ENCODE results near the gene PBX2. TPM values are rescaled to one million over a fixed set of nuclear protein-coding genes. Genes with fewer than 3 reads are reported as not detected.
"Not testable (repeated sequence)": the region's sequence is repeated elsewhere in the genome, so short reads cannot be mapped to it uniquely, and the experiment has no call there.

The PBX2 gene
- total and polyA plus RNA-seq, 2 donors, result 28.1 to 76.9 TPM

DNA sequence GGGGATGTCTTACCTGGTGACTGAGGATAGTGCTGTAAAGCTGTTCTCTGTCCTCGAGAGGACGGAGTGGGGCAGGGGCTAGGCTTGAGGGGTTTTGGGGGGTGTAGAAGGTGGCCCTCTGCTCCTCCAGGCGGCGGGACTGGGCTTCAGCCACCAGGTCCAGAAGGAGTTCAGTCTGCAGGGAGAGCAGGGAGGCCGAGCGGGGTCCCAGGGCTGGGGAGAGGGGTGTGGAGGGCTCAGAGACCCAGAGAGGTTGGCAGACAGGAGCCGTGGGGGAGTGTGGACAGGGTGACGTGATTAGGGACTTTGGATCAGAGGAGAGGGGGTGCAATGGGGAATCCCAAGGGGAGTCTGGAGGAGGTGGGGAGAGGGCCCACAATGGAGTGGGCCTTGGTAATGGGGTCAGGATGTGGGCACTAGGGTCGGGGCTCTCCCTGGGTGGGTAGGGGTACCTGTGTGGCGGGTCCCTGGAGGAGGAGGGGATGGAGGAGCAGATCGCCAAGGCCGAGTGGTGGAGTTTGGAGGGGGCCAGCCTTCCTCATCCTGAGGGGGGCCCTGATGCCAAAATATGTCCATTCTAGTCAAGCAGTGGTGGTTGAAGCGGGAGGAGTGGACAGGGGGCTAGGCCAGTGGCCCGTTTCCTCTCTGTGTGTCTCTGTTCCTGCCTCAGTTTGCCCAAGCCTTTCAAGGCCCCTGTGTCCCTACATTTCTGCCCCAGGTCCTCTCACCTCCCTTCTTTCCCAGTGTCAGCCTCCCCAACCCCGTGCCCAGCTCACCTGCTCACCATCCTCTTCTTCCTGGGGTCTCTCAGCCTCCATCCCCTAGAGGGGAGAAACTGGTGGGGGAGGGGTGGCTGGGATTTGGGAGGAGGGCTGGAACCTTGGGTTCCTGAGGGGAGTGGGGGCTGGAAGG lies 1.9 kb upstream of the PBX2 start:
- H3K9me3 ChIP-seq (ENCODE audit: control insufficient read depth in 2 of 2, insufficient read depth in 1 of 2, low read length in 1 of 2), result peaks cover 0 to 13% of the 10 kb centered on the region in 2 donors
- H3K27me3 ChIP-seq (ENCODE audit: control insufficient read depth in 2 of 2, insufficient read depth in 1 of 2, low read length in 1 of 2), result no peaks in the 10 kb centered on the region
- H3K4me3 ChIP-seq (ENCODE audit: low read length in 2 of 2), result peak overlapping the region; percentile 92 to 97
- no peak for DNase-seq (ENCODE audit: low read depth in 6 of 9, low spot score in 9 of 9)
- 49% methylated on average over 15 of the region's 15 CpGs for WGBS
- H3K4me1 ChIP-seq (ENCODE audit: control insufficient read depth in 2 of 2, insufficient read depth in 2 of 2, low read length in 2 of 2), result peaks cover 47 to 85% of the 10 kb centered on the region in 2 donors
- H3K27ac ChIP-seq (ENCODE audit: low read depth in 1 of 2, low read length in 1 of 2), result peak overlapping the region; percentile 93 to 94
- H3K36me3 ChIP-seq (ENCODE audit: control insufficient read depth in 2 of 2, insufficient read depth in 2 of 2, low read length in 1 of 2), result peaks cover 25 to 29% of the 10 kb centered on the region in 2 donors

DNA sequence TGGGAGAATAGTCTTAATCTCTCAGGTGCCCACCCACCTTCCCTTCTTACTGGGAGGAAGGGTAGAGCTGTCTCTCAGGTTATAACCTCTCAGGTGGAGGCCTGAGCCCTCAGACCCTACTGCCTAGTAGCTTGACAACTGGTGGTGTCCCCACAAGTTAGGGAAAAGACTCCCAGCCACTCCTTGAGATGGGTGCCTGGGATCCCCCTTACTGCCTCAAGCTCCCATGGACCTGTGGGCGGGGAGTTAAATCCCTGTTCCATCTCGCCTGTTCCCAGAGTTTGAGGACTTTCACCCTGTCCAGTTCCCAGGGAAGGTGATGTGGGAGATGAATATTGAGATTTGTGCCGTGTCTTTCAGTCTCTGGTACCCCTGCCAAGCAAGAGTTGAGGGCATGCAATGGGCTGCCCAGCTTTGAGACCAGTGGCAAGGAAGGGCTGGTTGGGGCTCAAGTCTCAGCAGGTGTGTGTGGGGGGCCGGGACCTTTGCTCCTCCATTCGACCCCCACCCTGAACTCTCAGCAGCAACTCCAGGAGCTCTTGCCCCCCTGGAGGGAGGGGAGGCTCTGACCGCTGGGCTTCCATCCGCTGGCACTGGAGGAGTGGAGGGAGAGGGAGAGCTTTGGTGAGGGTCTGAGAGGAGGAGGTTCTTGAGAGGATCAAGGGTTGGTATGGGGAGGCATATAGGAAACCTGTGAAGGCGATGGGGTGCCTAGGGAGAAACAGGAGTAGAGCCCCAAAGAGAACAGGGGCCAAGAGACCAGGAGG lies 1.1 kb upstream of the PBX2 start:
- Histone ChIP-seq H3K27me3 (ENCODE audit: control insufficient read depth in 2 of 2, insufficient read depth in 1 of 2, low read length in 1 of 2) (no peaks in the 10 kb centered on the region), H3K4me3 (ENCODE audit: low read length in 2 of 2) (peak overlapping the region; percentile 92 to 97), H3K36me3 (ENCODE audit: control insufficient read depth in 2 of 2, insufficient read depth in 2 of 2, low read length in 1 of 2) (peaks cover 33 to 37% of the 10 kb centered on the region in 2 donors), H3K4me1 (ENCODE audit: control insufficient read depth in 2 of 2, insufficient read depth in 2 of 2, low read length in 2 of 2) (peaks cover 44 to 83% of the 10 kb centered on the region in 2 donors), H3K27ac (ENCODE audit: low read depth in 1 of 2, low read length in 1 of 2) (peak overlapping the region; percentile 93 to 94), H3K9me3 (ENCODE audit: control insufficient read depth in 2 of 2, insufficient read depth in 1 of 2, low read length in 1 of 2) (peaks cover 0 to 8% of the 10 kb centered on the region in 2 donors)
- peak in 1 of 9 donors; percentile 31 for DNase-seq (ENCODE audit: low read depth in 6 of 9, low spot score in 9 of 9)
- 87% methylated on average over 8 of the region's 8 CpGs for WGBS

DNA sequence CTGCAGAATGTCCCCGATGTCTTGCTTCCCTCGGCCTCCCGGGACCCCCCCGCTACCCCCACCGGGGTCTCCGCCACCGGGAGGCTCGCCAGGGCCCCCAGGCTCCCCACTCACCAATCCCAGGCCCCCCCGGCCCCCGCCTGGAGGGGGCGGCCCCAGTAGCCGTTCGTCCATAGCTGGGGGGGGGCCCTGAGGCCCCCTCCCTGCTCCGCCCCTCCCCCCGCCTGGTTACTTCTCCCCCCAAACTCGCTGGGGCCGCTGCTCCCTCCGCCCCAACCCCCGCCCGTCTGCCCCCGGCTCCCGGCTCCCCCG lies 304 bp downstream of the PBX2 start:
- H3K9me3 ChIP-seq (ENCODE audit: control insufficient read depth in 2 of 2, insufficient read depth in 1 of 2, low read length in 1 of 2), result peaks cover 0 to 8% of the 10 kb centered on the region in 2 donors
- peak overlapping the region; percentile 92 to 97 for H3K4me3 ChIP-seq (ENCODE audit: low read length in 2 of 2)
- peaks cover 33 to 44% of the 10 kb centered on the region in 2 donors for H3K36me3 ChIP-seq (ENCODE audit: control insufficient read depth in 2 of 2, insufficient read depth in 2 of 2, low read length in 1 of 2)
- H3K27ac ChIP-seq (ENCODE audit: low read depth in 1 of 2, low read length in 1 of 2), result peak overlapping the region; percentile 85 to 89
- no peaks in the 10 kb centered on the region for H3K27me3 ChIP-seq (ENCODE audit: control insufficient read depth in 2 of 2, insufficient read depth in 1 of 2, low read length in 1 of 2)
- no peak for DNase-seq (ENCODE audit: low read depth in 6 of 9, low spot score in 9 of 9)
- WGBS, result 13% methylated on average over 23 of the region's 23 CpGs
- H3K4me1 ChIP-seq (ENCODE audit: control insufficient read depth in 2 of 2, insufficient read depth in 2 of 2, low read length in 2 of 2), result peaks cover 41 to 77% of the 10 kb centered on the region in 2 donors

DNA sequence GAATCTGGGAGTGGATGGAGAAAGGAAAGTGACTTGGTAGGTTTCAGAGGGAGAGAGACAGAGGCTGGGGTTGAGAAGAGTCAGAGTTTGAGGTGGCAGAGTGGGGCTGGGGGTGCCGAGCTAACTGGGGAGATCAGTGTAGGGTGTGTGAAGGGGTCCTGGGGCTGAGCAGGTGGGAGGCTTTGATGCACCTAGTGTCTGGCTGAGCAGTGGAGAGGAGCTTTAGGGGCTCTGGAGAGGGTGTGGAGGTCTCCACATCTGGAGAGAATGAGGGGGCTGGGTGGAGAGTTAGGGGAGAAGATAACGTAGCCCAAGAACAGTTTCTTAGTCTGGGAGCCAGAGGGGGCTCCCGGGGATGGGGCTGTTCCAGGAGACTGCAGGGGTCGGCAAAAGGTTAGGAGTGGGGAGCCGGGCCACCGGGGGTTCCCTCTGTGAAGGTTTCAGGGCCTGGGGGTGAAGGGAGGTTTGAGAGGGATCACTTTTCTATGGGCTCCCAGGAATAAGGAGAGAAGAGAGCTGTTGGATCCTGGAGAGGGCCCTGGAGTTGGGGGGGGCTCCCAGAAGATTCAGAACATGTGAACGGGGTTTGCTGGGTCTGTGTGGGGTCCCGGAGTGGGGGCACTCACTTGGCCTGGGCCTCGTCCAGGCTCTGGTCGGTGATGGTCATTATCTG lies 797 bp downstream of the PBX2 start:
- H3K4me1 ChIP-seq (ENCODE audit: control insufficient read depth in 2 of 2, insufficient read depth in 2 of 2, low read length in 2 of 2), result peaks cover 36 to 72% of the 10 kb centered on the region in 2 donors
- H3K4me3 ChIP-seq (ENCODE audit: low read length in 2 of 2), result peak overlapping the region; percentile 92 to 97
- H3K27me3 ChIP-seq (ENCODE audit: control insufficient read depth in 2 of 2, insufficient read depth in 1 of 2, low read length in 1 of 2), result no peaks in the 10 kb centered on the region
- 2% methylated on average over 10 of the region's 10 CpGs for WGBS
- peaks cover 36 to 47% of the 10 kb centered on the region in 2 donors for H3K36me3 ChIP-seq (ENCODE audit: control insufficient read depth in 2 of 2, insufficient read depth in 2 of 2, low read length in 1 of 2)
- peak overlapping the region; percentile 85 to 89 for H3K27ac ChIP-seq (ENCODE audit: low read depth in 1 of 2, low read length in 1 of 2)
- peaks cover 0 to 8% of the 10 kb centered on the region in 2 donors for H3K9me3 ChIP-seq (ENCODE audit: control insufficient read depth in 2 of 2, insufficient read depth in 1 of 2, low read length in 1 of 2)
- DNase-seq (ENCODE audit: low read depth in 6 of 9, low spot score in 9 of 9), result peak in 1 of 9 donors; percentile 39

DNA sequence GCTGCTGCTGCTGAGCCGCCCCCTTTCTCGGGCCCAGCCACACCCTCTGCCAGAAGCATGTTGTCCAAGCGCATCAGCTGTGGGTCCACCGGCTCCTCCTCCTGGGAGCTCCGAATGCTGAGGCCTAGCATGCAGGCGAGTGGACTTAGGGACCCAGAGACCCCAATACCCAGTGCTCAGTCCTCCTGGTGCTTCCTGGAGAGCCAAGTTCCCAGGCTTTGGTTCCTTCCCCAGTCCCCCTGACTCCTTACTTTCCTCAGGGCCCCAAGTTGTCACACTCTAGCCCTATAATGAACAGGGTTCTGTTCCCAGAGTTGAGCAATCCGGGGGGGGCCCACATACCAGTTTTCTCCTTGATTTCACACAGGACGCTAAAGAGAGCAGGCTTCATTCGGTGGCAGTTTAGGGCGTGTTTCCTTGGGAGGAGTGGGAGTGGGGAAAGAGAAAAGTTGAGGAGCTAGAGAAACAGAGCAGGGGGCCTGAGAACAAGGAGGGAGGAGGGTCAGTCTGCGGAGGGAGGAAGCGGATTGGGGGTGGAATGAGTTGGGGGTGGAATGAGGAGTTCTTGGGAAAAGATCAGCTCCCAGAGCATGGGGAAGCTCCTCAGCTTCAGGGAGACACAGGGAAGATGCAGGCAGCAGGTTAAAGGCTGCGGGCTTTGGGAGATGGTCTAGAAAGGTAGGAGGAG lies 1.5 kb downstream of the PBX2 start:
- H3K27ac ChIP-seq (ENCODE audit: low read depth in 1 of 2, low read length in 1 of 2), result peak overlapping the region; percentile 85 to 89
- peaks cover 30 to 66% of the 10 kb centered on the region in 2 donors for H3K4me1 ChIP-seq (ENCODE audit: control insufficient read depth in 2 of 2, insufficient read depth in 2 of 2, low read length in 2 of 2)
- H3K27me3 ChIP-seq (ENCODE audit: control insufficient read depth in 2 of 2, insufficient read depth in 1 of 2, low read length in 1 of 2), result no peaks in the 10 kb centered on the region
- WGBS, result 69% methylated on average over 13 of the region's 13 CpGs
- H3K4me3 ChIP-seq (ENCODE audit: low read length in 2 of 2), result peak overlapping the region; percentile 92 to 97
- H3K36me3 ChIP-seq (ENCODE audit: control insufficient read depth in 2 of 2, insufficient read depth in 2 of 2, low read length in 1 of 2), result peaks cover 43 to 54% of the 10 kb centered on the region in 2 donors
- no peak for DNase-seq (ENCODE audit: low read depth in 6 of 9, low spot score in 9 of 9)
- peaks cover 0 to 8% of the 10 kb centered on the region in 2 donors for H3K9me3 ChIP-seq (ENCODE audit: control insufficient read depth in 2 of 2, insufficient read depth in 1 of 2, low read length in 1 of 2)

DNA sequence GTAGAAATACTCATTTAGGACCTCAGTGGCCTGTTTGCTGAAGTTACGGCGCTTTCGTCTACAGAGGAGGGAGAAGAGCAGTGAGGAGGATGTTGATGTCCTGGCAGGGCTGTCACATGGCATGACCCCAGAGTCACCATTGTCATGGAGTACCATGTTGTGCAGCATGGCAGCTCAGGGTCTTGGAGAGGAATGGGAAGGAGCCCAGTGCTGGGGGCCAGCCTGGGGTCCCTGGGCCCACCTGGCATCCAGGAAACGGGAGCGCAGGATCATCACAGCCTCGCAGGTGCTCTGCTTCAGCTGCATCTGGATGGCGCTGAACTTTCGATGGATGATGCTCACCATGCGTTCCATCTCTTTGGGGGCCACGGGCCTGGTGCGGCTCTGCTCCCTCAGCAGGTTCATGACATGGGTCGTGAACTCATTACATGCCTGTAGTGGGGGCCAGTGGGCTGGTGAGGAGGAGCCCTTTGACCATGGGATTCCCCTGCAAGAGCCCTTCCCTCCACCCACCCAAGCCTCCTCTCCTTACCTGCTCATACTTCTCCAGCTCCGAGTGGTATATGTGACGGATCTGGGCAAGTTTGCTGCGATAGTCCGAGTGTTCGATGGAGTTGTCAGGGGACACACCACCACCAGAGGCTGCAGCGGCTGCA lies 2.1 kb downstream of the PBX2 start:
- peaks cover 26 to 59% of the 10 kb centered on the region in 2 donors for H3K4me1 ChIP-seq (ENCODE audit: control insufficient read depth in 2 of 2, insufficient read depth in 2 of 2, low read length in 2 of 2)
- H3K36me3 ChIP-seq (ENCODE audit: control insufficient read depth in 2 of 2, insufficient read depth in 2 of 2, low read length in 1 of 2), result peaks cover 50 to 60% of the 10 kb centered on the region in 2 donors
- not testable (repeated sequence) for DNase-seq (ENCODE audit: low read depth in 6 of 9, low spot score in 9 of 9); H3K9me3 ChIP-seq (ENCODE audit: control insufficient read depth in 2 of 2, insufficient read depth in 1 of 2, low read length in 1 of 2); H3K27me3 ChIP-seq (ENCODE audit: control insufficient read depth in 2 of 2, insufficient read depth in 1 of 2, low read length in 1 of 2); H3K27ac ChIP-seq (ENCODE audit: low read depth in 1 of 2, low read length in 1 of 2)
- H3K4me3 ChIP-seq (ENCODE audit: low read length in 2 of 2), result peak overlapping the region in 1 of 2 donors; percentile 97
- WGBS, result 90% methylated on average over 18 of the region's 18 CpGs

DNA sequence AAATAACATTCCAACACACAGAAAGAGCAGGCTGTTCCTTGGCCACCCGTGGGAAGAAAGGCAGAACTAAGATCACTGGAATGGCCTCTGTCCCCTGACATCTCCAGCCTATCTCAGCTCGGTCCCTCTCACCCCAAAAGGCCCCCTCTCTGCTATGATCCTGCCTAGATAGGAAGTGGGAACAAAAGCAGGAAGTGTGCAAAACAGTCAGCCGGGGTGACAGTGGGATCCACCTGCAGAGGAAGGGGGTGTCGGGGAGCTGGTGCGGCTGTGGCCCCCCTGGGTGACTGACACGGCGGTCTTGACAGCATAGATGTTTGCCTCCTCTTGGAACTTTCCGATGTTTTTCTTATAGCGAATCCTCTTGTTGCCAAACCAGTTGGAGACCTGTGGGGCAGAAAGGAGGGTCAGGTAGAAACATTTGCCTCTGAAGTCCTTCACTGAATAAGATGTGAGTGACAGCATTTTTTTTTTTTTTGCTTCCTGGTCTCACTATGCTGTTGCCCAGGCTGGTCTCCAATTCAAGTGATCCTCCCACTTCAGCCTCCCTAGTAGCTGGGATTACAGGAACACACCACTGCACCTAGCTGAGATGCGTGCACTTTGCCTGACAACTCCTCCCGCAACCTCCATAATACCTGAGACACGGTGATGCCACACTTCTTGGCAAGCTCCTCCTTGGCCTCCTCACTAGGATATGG lies 2.8 kb downstream of the PBX2 start:
- WGBS, result 37% methylated on average over 12 of the region's 12 CpGs
- Histone ChIP-seq H3K9me3 (ENCODE audit: control insufficient read depth in 2 of 2, insufficient read depth in 1 of 2, low read length in 1 of 2) (peaks cover 1 to 8% of the 10 kb centered on the region in 2 donors), H3K4me3 (ENCODE audit: low read length in 2 of 2) (no peak overlapping the region), H3K4me1 (ENCODE audit: control insufficient read depth in 2 of 2, insufficient read depth in 2 of 2, low read length in 2 of 2) (peaks cover 26 to 58% of the 10 kb centered on the region in 2 donors), H3K27me3 (ENCODE audit: control insufficient read depth in 2 of 2, insufficient read depth in 1 of 2, low read length in 1 of 2) (no peaks in the 10 kb centered on the region), H3K36me3 (ENCODE audit: control insufficient read depth in 2 of 2, insufficient read depth in 2 of 2, low read length in 1 of 2) (peaks cover 57 to 67% of the 10 kb centered on the region in 2 donors), H3K27ac (ENCODE audit: low read depth in 1 of 2, low read length in 1 of 2) (peak overlapping the region; percentile 68)
- no peak for DNase-seq (ENCODE audit: low read depth in 6 of 9, low spot score in 9 of 9)

All from thymus (tissue), 11 donors.